ENCODE data around the gene CEP85.

CEP85 gene

GRCh38 chr1:26233903-26234643 is at the start of gene CEP85:
Gene CEP85 (plus strand): TSS chr1:26234200. CDS start chr1:26239784, 5,584 bp downstream.
- peak within 1 kb of the TSS; percentile 86 for H3K27ac ChIP-seq
- peak; percentile 91 for TF ChIP-seq CTCF (conservative IDR thresholded peaks at IDR 0.05; ENCODE audit: low read depth)
- peak; percentile 100 for DNase-seq (ENCODE audit: low spot score)
- ChIA-PET CTCF (interaction anchor here (0.5 to 2.4 kb wide), 21 partner anchors 9 to 320 kb away, joined by 3 to 15 read pairs (median 4); partner anchors contain the start of genes CATSPER4, CNKSR1, ZNF593 and ZNF593OS), POLR2A (ENCODE audit: low non-redundant PET) (interaction anchor here (0.5 to 1.0 kb wide), 3 partner anchors 14 to 107 kb away, joined by 3 to 5 read pairs (median 3); partner anchors contain the start of gene C1orf232)

DNA sequence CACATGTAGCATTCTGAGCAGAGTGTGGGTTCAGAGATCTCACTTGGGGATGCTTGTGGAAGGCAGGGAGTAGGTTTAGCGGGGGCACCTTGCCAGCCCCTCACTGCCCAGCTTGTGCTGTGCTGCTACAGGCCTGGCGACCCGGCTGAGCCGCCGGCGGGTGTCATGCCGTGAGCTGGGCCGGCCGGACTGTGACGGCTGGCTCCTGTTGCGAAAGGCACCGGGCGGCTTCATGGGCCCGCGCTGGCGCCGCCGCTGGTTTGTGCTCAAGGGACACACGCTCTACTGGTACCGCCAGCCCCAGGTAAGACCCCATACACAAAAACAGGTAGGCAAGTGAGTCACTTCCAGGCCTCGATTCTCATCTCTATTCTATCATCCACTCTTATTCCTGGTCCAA is 49.1 kb upstream of the CEP85 start:
- ChIA-PET POLR2A (ENCODE audit: low non-redundant PET) (no interaction called here), CTCF (interaction anchor here (0.6 to 1.0 kb wide), 2 partner anchors 49 to 236 kb away, joined by 5 to 6 read pairs; partner anchors contain the start of gene CEP85)
- DNase-seq (ENCODE audit: low spot score) = no peak
- TF ChIP-seq CTCF (conservative IDR thresholded peaks at IDR 0.05; ENCODE audit: low read depth) = no peak
- H3K27ac ChIP-seq = no peak overlapping the region

DNA sequence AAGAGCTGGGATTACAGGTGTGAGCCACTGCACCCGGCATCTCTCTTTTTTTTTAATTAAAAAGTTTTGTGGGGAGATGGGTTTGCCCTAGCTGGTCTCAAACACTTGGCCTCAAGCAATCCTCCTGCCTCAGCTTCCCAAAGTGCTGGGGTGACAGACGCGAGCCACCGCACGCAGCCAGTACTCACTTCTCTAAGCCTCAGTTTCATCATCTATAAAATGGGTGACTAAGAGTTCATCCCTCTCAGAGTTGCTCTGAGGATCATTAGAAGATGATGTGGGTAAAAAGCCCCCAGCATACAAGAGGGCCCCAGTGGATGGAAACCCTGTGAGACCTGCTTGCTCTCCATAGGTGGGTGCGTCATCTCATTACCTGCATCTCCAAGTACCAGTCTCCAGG is 46.1 kb upstream of the CEP85 start:
- ChIA-PET POLR2A (ENCODE audit: low non-redundant PET) (no interaction called here), CTCF (interaction anchor here (1.6 kb wide), 1 partner anchor 18 kb away, joined by 4 read pairs; the partner anchor contains the start of gene ZNF593)
- TF ChIP-seq CTCF (conservative IDR thresholded peaks at IDR 0.05; ENCODE audit: low read depth) = no peak
- no peak for DNase-seq (ENCODE audit: low spot score)
- no peak overlapping the region for H3K27ac ChIP-seq

GRCh38 chr1:26188477-26188876 is 45.5 kb upstream of the CEP85 start:
- POLR2A ChIA-PET (ENCODE audit: low non-redundant PET) = no interaction called here
- DNase-seq (ENCODE audit: low spot score) = no peak
- no peak overlapping the region for H3K27ac ChIP-seq
- CTCF ChIA-PET = interaction anchor here (1.6 kb wide), 1 partner anchor 19 kb away, joined by 4 read pairs; the partner anchor contains the start of gene ZNF593
- TF ChIP-seq CTCF (conservative IDR thresholded peaks at IDR 0.05; ENCODE audit: low read depth) = no peak

- POLR2A ChIA-PET (ENCODE audit: low non-redundant PET) = interaction anchor here (0.6 kb wide), 1 partner anchor 86 kb away, joined by 3 read pairs; no protein-coding TSS in a partner anchor
These were observed 44.7 kb upstream of the CEP85 start for GRCh38 chr1:26189331-26189730.

More at GRCh38 chr1:26189331-26189730, 44.7 kb upstream of the CEP85 start:
- CTCF ChIA-PET = no interaction called here
- H3K27ac ChIP-seq = no peak overlapping the region
- no peak for TF ChIP-seq CTCF (conservative IDR thresholded peaks at IDR 0.05; ENCODE audit: low read depth)
- no peak for DNase-seq (ENCODE audit: low spot score)

Data from RWPE1 (cell line).